Neural progenitor cell (in vitro differentiated cells): ENCODE data around the gene GINS2. TPM values are rescaled to one million over a fixed set of nuclear protein-coding genes. Genes with fewer than 3 reads are reported as not detected.

Experiments used
- DNase-seq: peaks from one replicate; pipeline ENCODE4 v3.0.0-alpha.2; 2016; ENCODE audit warnings: low spot score
- H2AFZ ChIP-seq: fragments of 200-600 bp; sonication (generic); replicated peaks from 2 replicates; pipeline ENCODE4 v1.6.1; 2016; ENCODE audit warnings: antibody characterized with exemption
- H3F3A ChIP-seq: fragments of 200-600 bp; sonication (generic); 2 replicates; pipeline ENCODE4 v1.6.1; 2016; ENCODE audit warnings: antibody characterized with exemption, low read depth
- H3K27ac ChIP-seq: fragments of 200-600 bp; sonication (generic); 2 replicates; pipeline ENCODE4 v1.5.1; 2016; ENCODE audit warnings: mild to moderate bottlenecking
- H3K27me3 ChIP-seq: fragments of 200-600 bp; sonication (generic); 2 replicates; pipeline ENCODE4 v1.6.1; 2016; ENCODE audit warnings: mild to moderate bottlenecking, moderate library complexity
- H3K36me3 ChIP-seq: fragments of 200-600 bp; sonication (generic); 2 replicates; pipeline ENCODE4 v1.5.1; 2016
- H3K4me1 ChIP-seq: fragments of 200-600 bp; sonication (generic); 2 replicates; pipeline ENCODE4 v1.6.1; 2016; ENCODE audit warnings: mixed run types
- H3K4me2 ChIP-seq: fragments of 200-600 bp; sonication (generic); 2 replicates; pipeline ENCODE4 v1.6.1; 2016
- H3K4me3 ChIP-seq: fragments of 200-600 bp; sonication (generic); 2 replicates; pipeline ENCODE4 v1.5.1; 2016
- H3K79me2 ChIP-seq: fragments of 200-600 bp; sonication (generic); 2 replicates; pipeline ENCODE4 v1.6.1; 2016; ENCODE audit warnings: low read depth
- H3K9ac ChIP-seq: fragments of 200-600 bp; sonication (generic); 2 replicates; pipeline ENCODE4 v1.6.1; 2016
- H3K9me3 ChIP-seq: fragments of 200-600 bp; sonication (generic); 2 replicates; pipeline ENCODE4 v1.5.1; 2016; ENCODE audit warnings: low read depth
- H4K20me1 ChIP-seq: fragments of 200-600 bp; sonication (generic); 2 replicates; pipeline ENCODE4 v1.6.1; 2016; ENCODE audit warnings: low read depth
- H3K27ac Mint-ChIP-seq: 3 replicates; pipeline ENCODE4 v1.8.0; 2021; ENCODE audit warnings: mixed read lengths
- H3K27me3 Mint-ChIP-seq: 2 replicates; pipeline ENCODE4 v1.8.0; 2022; ENCODE audit warnings: low read depth, mild to moderate bottlenecking, inconsistent platforms, moderate library complexity, mixed read lengths; ENCODE audit not compliant: insufficient read depth
- H3K36me3 Mint-ChIP-seq: 3 replicates; pipeline ENCODE4 v1.8.0; 2021; ENCODE audit warnings: mixed read lengths
- H3K4me1 Mint-ChIP-seq: 3 replicates; pipeline ENCODE4 v1.8.0; 2021; ENCODE audit warnings: mixed read lengths
- H3K4me3 Mint-ChIP-seq: 3 replicates; pipeline ENCODE4 v1.8.0; 2021; ENCODE audit warnings: mild to moderate bottlenecking, moderate library complexity, mixed read lengths
- H3K9me3 Mint-ChIP-seq: 3 replicates; pipeline ENCODE4 v1.8.0; 2020; ENCODE audit warnings: mixed read lengths
- EZH2 ChIP-seq: fragments of 200-600 bp; sonication (generic); IDR thresholded peaks from 2 replicates; pipeline ENCODE4 v1.6.1; 2017; ENCODE audit warnings: antibody characterized with exemption, mild to moderate bottlenecking, moderate library complexity
- EZH2phosphoT487 ChIP-seq: fragments of 200-600 bp; sonication (generic); IDR thresholded peaks from 2 replicates; pipeline ENCODE4 v1.6.1; 2017; ENCODE audit warnings: antibody characterized with exemption
- total RNA-seq: library from RNA; depleted of rRNA; stranded (reverse); fragments of >200 nt; gene quantifications from 2 replicates; pipeline ENCODE4 v1.2.3, GENCODE V29; 2015; ENCODE audit warnings: low replicate concordance
- TF ChIP-seq, protein P1 (sequence below): fragments of 200-600 bp; sonication (generic); IDR thresholded peaks from 2 replicates; pipeline ENCODE4 v1.5.1; 2017; ENCODE audit warnings: antibody characterized with exemption, mild to moderate bottlenecking

The GINS2 gene
- total RNA-seq, 1 donor from 2014 or later: 47.9 TPM

DNA sequence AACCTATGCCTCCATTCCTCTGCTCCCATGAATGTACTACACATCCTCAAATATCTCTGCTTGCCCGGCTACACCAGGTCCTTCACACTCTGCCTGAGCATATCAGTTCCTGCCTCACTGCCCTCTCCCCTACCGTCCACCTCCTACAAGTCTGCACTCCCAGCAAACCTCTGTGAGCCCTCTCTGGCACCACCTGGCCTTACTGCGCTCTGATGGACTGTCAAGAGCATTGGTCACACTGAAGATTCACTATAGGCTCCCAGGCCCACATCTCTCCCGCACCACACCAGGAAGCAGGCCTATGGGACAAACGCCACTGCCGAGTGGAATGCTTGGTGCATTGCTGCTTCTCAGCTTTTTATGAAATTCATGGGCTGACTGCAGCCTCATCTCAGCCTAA lies 8.9 kb downstream of the GINS2 start:
- Mint-ChIP-seq H3K27me3 (peaks cover 2% of the 10 kb centered on the region), H3K27ac (no peak overlapping the region), H3K4me1 (peaks cover 9% of the 10 kb centered on the region), H3K36me3 (peaks cover 23% of the 10 kb centered on the region), H3K4me3 (no peak overlapping the region), H3K9me3 (no peaks in the 10 kb centered on the region)
- Histone ChIP-seq H3K4me2 (no peak overlapping the region), H3K4me3 (no peak overlapping the region), H3K36me3 (no peaks in the 10 kb centered on the region), H3K27me3 (no peaks in the 10 kb centered on the region), H2AFZ (no peak overlapping the region), H3K9ac (no peak overlapping the region), H3K27ac (no peak overlapping the region), H4K20me1 (peaks cover 27% of the 10 kb centered on the region), H3K79me2 (peaks cover 19% of the 10 kb centered on the region), H3F3A (peaks cover 7% of the 10 kb centered on the region), H3K9me3 (no peaks in the 10 kb centered on the region), H3K4me1 (peaks cover 5% of the 10 kb centered on the region)
- DNase-seq: no peak
- TF ChIP-seq EZH2phosphoT487 (no peak), EZH2 (no peak)
- TF ChIP-seq, protein P1, sequence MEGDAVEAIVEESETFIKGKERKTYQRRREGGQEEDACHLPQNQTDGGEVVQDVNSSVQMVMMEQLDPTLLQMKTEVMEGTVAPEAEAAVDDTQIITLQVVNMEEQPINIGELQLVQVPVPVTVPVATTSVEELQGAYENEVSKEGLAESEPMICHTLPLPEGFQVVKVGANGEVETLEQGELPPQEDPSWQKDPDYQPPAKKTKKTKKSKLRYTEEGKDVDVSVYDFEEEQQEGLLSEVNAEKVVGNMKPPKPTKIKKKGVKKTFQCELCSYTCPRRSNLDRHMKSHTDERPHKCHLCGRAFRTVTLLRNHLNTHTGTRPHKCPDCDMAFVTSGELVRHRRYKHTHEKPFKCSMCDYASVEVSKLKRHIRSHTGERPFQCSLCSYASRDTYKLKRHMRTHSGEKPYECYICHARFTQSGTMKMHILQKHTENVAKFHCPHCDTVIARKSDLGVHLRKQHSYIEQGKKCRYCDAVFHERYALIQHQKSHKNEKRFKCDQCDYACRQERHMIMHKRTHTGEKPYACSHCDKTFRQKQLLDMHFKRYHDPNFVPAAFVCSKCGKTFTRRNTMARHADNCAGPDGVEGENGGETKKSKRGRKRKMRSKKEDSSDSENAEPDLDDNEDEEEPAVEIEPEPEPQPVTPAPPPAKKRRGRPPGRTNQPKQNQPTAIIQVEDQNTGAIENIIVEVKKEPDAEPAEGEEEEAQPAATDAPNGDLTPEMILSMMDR: no peak

DNA sequence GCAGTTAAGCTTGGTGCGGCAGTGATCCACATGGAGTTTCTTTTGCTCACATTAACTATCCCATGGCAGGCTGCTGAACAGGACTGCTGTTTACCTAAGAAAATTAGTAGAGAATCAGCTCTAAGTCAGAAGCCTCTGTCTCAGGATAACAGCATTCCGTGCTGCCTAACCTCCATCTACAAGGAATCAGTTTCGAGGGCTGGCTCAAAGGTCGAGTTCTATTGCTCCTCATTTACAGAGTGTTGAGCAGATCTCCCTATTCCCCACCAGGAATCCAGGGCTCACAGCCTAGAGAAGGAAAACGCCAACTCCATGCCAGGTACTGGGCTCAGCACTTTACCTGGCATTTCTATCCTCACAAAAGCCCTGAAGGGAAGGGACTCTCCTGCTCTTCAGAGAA lies 9.9 kb downstream of the GINS2 start:
- H2AFZ ChIP-seq: no peak overlapping the region
- H3K9me3 Mint-ChIP-seq: no peaks in the 10 kb centered on the region
- H3K4me2 ChIP-seq: no peak overlapping the region
- peaks cover 2% of the 10 kb centered on the region for H3K27me3 Mint-ChIP-seq
- no peak overlapping the region for H3K27ac Mint-ChIP-seq
- H3K79me2 ChIP-seq: peaks cover 11% of the 10 kb centered on the region
- DNase-seq: no peak
- H3K27me3 ChIP-seq: no peaks in the 10 kb centered on the region
- no peaks in the 10 kb centered on the region for H3K9me3 ChIP-seq
- TF ChIP-seq EZH2phosphoT487 (no peak), EZH2 (no peak)
- TF ChIP-seq, protein P1: no peak
- H3K36me3 ChIP-seq: no peaks in the 10 kb centered on the region
- H3K9ac ChIP-seq: no peak overlapping the region
- no peak overlapping the region for H3K4me3 ChIP-seq
- H3K27ac ChIP-seq: no peak overlapping the region
- peaks cover 7% of the 10 kb centered on the region for H3K4me1 Mint-ChIP-seq
- peaks cover 5% of the 10 kb centered on the region for H3K4me1 ChIP-seq
- H3F3A ChIP-seq: peaks cover 10% of the 10 kb centered on the region
- H4K20me1 ChIP-seq: peaks cover 21% of the 10 kb centered on the region
- peaks cover 25% of the 10 kb centered on the region for H3K36me3 Mint-ChIP-seq
- H3K4me3 Mint-ChIP-seq: no peak overlapping the region

DNA sequence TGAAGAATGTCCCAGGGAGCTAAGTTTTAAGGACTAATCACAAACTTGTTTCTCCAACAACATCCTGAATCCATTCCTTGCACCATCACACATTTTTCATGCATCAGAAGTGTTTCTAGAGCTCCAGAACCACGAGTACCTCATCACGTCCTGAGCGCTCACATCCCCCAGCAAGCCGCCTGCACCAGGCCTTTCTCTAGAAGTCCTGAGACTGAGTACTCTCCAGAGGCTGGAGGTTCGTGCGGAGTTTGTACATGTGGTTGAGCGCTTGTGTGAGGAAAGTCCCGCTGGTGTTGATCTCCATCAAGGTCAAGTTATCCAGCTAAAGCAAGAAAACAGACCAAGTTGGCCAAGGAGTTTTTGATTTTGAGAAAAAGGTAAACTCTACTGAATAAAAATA lies 10.7 kb downstream of the GINS2 start:
- H2AFZ ChIP-seq: no peak overlapping the region
- H3K79me2 ChIP-seq: peaks cover 3% of the 10 kb centered on the region
- peaks cover 23% of the 10 kb centered on the region for H3K36me3 Mint-ChIP-seq
- H3F3A ChIP-seq: peaks cover 10% of the 10 kb centered on the region
- peaks cover 1% of the 10 kb centered on the region for H3K4me1 Mint-ChIP-seq
- no peak overlapping the region for H3K9ac ChIP-seq
- TF ChIP-seq EZH2phosphoT487: no peak
- TF ChIP-seq, protein P1: no peak
- TF ChIP-seq EZH2: no peak
- no peaks in the 10 kb centered on the region for H3K9me3 ChIP-seq
- H3K27ac Mint-ChIP-seq: no peak overlapping the region
- H3K4me1 ChIP-seq: no peaks in the 10 kb centered on the region
- no peaks in the 10 kb centered on the region for H3K36me3 ChIP-seq
- H3K4me3 Mint-ChIP-seq: no peak overlapping the region
- no peaks in the 10 kb centered on the region for H3K27me3 ChIP-seq
- H4K20me1 ChIP-seq: peaks cover 12% of the 10 kb centered on the region
- H3K4me2 ChIP-seq: no peak overlapping the region
- H3K27me3 Mint-ChIP-seq: peaks cover 2% of the 10 kb centered on the region
- no peak overlapping the region for H3K4me3 ChIP-seq
- H3K27ac ChIP-seq: no peak overlapping the region
- DNase-seq: no peak
- no peaks in the 10 kb centered on the region for H3K9me3 Mint-ChIP-seq
